ENCODE measurements around the gene AMPD3.

DNA sequence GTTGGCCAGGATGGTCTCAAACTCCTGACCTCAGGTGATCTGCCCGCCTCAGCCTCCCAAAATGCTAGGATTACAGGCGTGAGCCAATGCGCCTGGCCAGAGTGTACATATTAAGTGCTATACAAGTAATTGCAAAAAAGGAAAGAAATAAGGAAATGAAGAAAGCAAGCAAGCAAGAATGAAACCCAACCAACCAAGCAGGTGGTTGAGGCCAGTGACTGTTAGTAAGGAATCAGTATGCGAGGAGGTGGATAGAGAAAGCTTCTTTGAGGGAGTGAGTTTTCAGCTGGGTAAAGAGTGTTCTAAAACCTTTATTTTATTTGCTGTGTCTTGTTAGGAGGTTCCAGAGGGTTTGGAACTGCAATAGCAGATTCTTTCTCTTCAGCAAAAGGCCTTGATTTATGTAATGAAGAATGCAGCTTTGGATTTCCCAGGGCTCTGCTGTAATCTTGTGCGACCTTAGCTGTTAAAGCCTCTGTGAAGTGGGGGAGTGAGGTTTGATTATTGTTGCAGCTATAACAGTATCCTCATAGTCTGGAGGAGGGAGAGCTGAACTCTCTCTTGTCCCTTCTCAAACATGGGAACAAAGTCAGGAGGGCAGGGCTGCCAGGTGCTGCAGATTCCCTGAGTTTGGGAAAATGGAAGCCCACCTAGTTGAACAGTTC is 5.7 kb downstream of the AMPD3 start:
- no peak for TF ChIP-seq POLR2AphosphoS5 (IDR thresholded peaks at IDR 0.05)
- TF ChIP-seq, protein P1, sequence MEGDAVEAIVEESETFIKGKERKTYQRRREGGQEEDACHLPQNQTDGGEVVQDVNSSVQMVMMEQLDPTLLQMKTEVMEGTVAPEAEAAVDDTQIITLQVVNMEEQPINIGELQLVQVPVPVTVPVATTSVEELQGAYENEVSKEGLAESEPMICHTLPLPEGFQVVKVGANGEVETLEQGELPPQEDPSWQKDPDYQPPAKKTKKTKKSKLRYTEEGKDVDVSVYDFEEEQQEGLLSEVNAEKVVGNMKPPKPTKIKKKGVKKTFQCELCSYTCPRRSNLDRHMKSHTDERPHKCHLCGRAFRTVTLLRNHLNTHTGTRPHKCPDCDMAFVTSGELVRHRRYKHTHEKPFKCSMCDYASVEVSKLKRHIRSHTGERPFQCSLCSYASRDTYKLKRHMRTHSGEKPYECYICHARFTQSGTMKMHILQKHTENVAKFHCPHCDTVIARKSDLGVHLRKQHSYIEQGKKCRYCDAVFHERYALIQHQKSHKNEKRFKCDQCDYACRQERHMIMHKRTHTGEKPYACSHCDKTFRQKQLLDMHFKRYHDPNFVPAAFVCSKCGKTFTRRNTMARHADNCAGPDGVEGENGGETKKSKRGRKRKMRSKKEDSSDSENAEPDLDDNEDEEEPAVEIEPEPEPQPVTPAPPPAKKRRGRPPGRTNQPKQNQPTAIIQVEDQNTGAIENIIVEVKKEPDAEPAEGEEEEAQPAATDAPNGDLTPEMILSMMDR (IDR thresholded peaks at IDR 0.05): no peak
- no peak for TF ChIP-seq POLR2A (IDR thresholded peaks at IDR 0.05)
